ENCODE data around the gene DUSP10. TPM values are rescaled to one million over a fixed set of nuclear protein-coding genes. Genes with fewer than 3 reads are reported as not detected.

Gene DUSP10
- total RNA-seq, 1 experiment from 2014 or later = 15.9 TPM

- DNase-seq (ENCODE audit: unreplicated experiment) = peak; percentile 60
- H3K4me3 Mint-ChIP-seq (ENCODE audit: unreplicated experiment) = no peak overlapping the region
- no peaks in the 10 kb centered on the region for H3K9me3 Mint-ChIP-seq (ENCODE audit: unreplicated experiment)
- CTCF ChIA-PET = interaction anchor here (0.5 to 1.4 kb wide), 6 partner anchors 9 to 739 kb away, joined by 3 to 4 read pairs (median 3); no protein-coding TSS in a partner anchor
- BruUV-seq (replicated peaks) = no TSS peak
- intact Hi-C loops (cut with micrococcal nuclease) = no loop called here
- H3K36me3 Mint-ChIP-seq (ENCODE audit: insufficient read depth, unreplicated experiment) = peaks cover 4% of the 10 kb centered on the region
- no peaks in the 10 kb centered on the region for H3K27me3 Mint-ChIP-seq (ENCODE audit: insufficient read depth, unreplicated experiment)
- POLR2A ChIA-PET = interaction anchor here (0.8 to 2.6 kb wide), 4 partner anchors 10 to 199 kb away, joined by 3 to 20 read pairs (median 6); partner anchors contain the start of gene DUSP10
- no peak for TF ChIP-seq CTCF (IDR thresholded peaks at IDR 0.05; ENCODE audit: unreplicated experiment)
- peak overlapping the region; percentile 75 for H3K27ac Mint-ChIP-seq (ENCODE audit: low read depth, unreplicated experiment)
- H3K4me1 Mint-ChIP-seq (ENCODE audit: insufficient read depth, unreplicated experiment) = peaks cover 60% of the 10 kb centered on the region
Observed at GRCh38 chr1:221715321-221716169, 26.3 kb downstream of the DUSP10 start.

GRCh38 chr1:221714227-221715152 lies 27.4 kb downstream of the DUSP10 start:
- Mint-ChIP-seq H3K4me1 (ENCODE audit: insufficient read depth, unreplicated experiment) (peaks cover 51% of the 10 kb centered on the region), H3K9me3 (ENCODE audit: unreplicated experiment) (no peaks in the 10 kb centered on the region), H3K27me3 (ENCODE audit: insufficient read depth, unreplicated experiment) (no peaks in the 10 kb centered on the region), H3K4me3 (ENCODE audit: unreplicated experiment) (no peak overlapping the region), H3K27ac (ENCODE audit: low read depth, unreplicated experiment) (peak overlapping the region; percentile 75), H3K36me3 (ENCODE audit: insufficient read depth, unreplicated experiment) (peaks cover 4% of the 10 kb centered on the region)
- ChIA-PET CTCF (interaction anchor here (0.7 to 1.4 kb wide), 3 partner anchors 10 to 740 kb away, joined by 3 to 5 read pairs (median 3); no protein-coding TSS in a partner anchor), POLR2A (interaction anchor here (0.8 to 2.6 kb wide), 4 partner anchors 11 to 200 kb away, joined by 3 to 20 read pairs (median 6); partner anchors contain the start of gene DUSP10)
- BruUV-seq (replicated peaks) = no TSS peak
- intact Hi-C loops (cut with micrococcal nuclease) = no loop called here
- DNase-seq (ENCODE audit: unreplicated experiment) = no peak
- no peak for TF ChIP-seq CTCF (IDR thresholded peaks at IDR 0.05; ENCODE audit: unreplicated experiment)

- Mint-ChIP-seq H3K9me3 (ENCODE audit: unreplicated experiment) (no peaks in the 10 kb centered on the region), H3K4me3 (ENCODE audit: unreplicated experiment) (no peak overlapping the region), H3K4me1 (ENCODE audit: insufficient read depth, unreplicated experiment) (peaks cover 53% of the 10 kb centered on the region), H3K27ac (ENCODE audit: low read depth, unreplicated experiment) (peak overlapping the region; percentile 65), H3K27me3 (ENCODE audit: insufficient read depth, unreplicated experiment) (no peaks in the 10 kb centered on the region), H3K36me3 (ENCODE audit: insufficient read depth, unreplicated experiment) (peaks cover 4% of the 10 kb centered on the region)
- CTCF ChIA-PET = interaction anchor here (0.7 to 1.4 kb wide), 4 partner anchors 9 to 743 kb away, joined by 3 to 5 read pairs (median 4); no protein-coding TSS in a partner anchor
- intact Hi-C loops (cut with micrococcal nuclease) = no loop called here
- no TSS peak for BruUV-seq (replicated peaks)
- TF ChIP-seq CTCF (IDR thresholded peaks at IDR 0.05; ENCODE audit: unreplicated experiment) = no peak
- POLR2A ChIA-PET = interaction anchor here (0.7 to 1.7 kb wide), 5 partner anchors 9 to 455 kb away, joined by 3 to 6 read pairs (median 4); partner anchors contain the start of gene DUSP10
- DNase-seq (ENCODE audit: unreplicated experiment) = no peak
Observed at GRCh38 chr1:221712776-221713431, 29.0 kb downstream of the DUSP10 start.
